ENCODE results near the gene MRPS5.

MRPS5 gene

GRCh38 chr2:95041824-95042442, 79.7 kb downstream of the MRPS5 start:
- no peak for TF ChIP-seq CTCF (conservative IDR thresholded peaks at IDR 0.05; ENCODE audit: low read length)
- TF ChIP-seq EZH2phosphoT487 (IDR thresholded peaks at IDR 0.05; ENCODE audit: borderline replicate concordance) = no peak

GRCh38 chr2:95041060-95041823, 80.4 kb downstream of the MRPS5 start:
- no peaks in the 10 kb centered on the region for H3K36me3 ChIP-seq (ENCODE audit: insufficient read depth, low read length)

More at GRCh38 chr2:95041824-95042442, 79.7 kb downstream of the MRPS5 start:
- H3K4me3 ChIP-seq (ENCODE audit: low read length, poor library complexity, severe bottlenecking) = no peak overlapping the region
- H3K4me1 ChIP-seq (ENCODE audit: insufficient read depth, low read length, poor library complexity, severe bottlenecking) = no peaks in the 10 kb centered on the region
- H3F3A ChIP-seq (ENCODE audit: low read depth) = no peaks in the 10 kb centered on the region
- H3K9me3 ChIP-seq (ENCODE audit: insufficient read depth, low read depth, low read length) = no peaks in the 10 kb centered on the region
- no peak overlapping the region for H3K4me2 ChIP-seq (ENCODE audit: low read depth, low read length, poor library complexity, severe bottlenecking)
- no peaks in the 10 kb centered on the region for H3K79me2 ChIP-seq (ENCODE audit: insufficient read depth, low read length)
- H3K9ac ChIP-seq (ENCODE audit: low read depth, low read length, poor library complexity, severe bottlenecking) = no peak overlapping the region
- H4K20me1 ChIP-seq (ENCODE audit: insufficient read depth, low read length, poor library complexity, severe bottlenecking) = no peaks in the 10 kb centered on the region
- H2AFZ ChIP-seq (ENCODE audit: low read length) = no peak overlapping the region
- H3K9me2 ChIP-seq (replicated peaks; ENCODE audit: low read depth, low read length) = no peaks in the 10 kb centered on the region
- no peaks in the 10 kb centered on the region for H3K27me3 ChIP-seq (ENCODE audit: insufficient read depth, low read length, poor library complexity, severe bottlenecking)
- no peaks in the 10 kb centered on the region for H3K36me3 ChIP-seq (ENCODE audit: insufficient read depth, low read length)

GRCh38 chr2:95040426-95040825, 81.2 kb downstream of the MRPS5 start:
- TF ChIP-seq CTCF (conservative IDR thresholded peaks at IDR 0.05; ENCODE audit: low read length) (no peak), EZH2phosphoT487 (IDR thresholded peaks at IDR 0.05; ENCODE audit: borderline replicate concordance) (no peak)
- H3K9me2 ChIP-seq (replicated peaks; ENCODE audit: low read depth, low read length) = no peaks in the 10 kb centered on the region
- H2AFZ ChIP-seq (ENCODE audit: low read length) = no peak overlapping the region
- no peaks in the 10 kb centered on the region for H3K79me2 ChIP-seq (ENCODE audit: insufficient read depth, low read length)
- H3F3A ChIP-seq (ENCODE audit: low read depth) = no peaks in the 10 kb centered on the region
- H3K27me3 ChIP-seq (ENCODE audit: insufficient read depth, low read length, poor library complexity, severe bottlenecking) = no peaks in the 10 kb centered on the region
- no peak overlapping the region for H3K9ac ChIP-seq (ENCODE audit: low read depth, low read length, poor library complexity, severe bottlenecking)
- H3K36me3 ChIP-seq (ENCODE audit: insufficient read depth, low read length) = no peaks in the 10 kb centered on the region
- H3K4me2 ChIP-seq (ENCODE audit: low read depth, low read length, poor library complexity, severe bottlenecking) = no peak overlapping the region
- no peaks in the 10 kb centered on the region for H3K9me3 ChIP-seq (ENCODE audit: insufficient read depth, low read depth, low read length)
- no peaks in the 10 kb centered on the region for H3K4me1 ChIP-seq (ENCODE audit: insufficient read depth, low read length, poor library complexity, severe bottlenecking)
- no peaks in the 10 kb centered on the region for H4K20me1 ChIP-seq (ENCODE audit: insufficient read depth, low read length, poor library complexity, severe bottlenecking)
- no peak overlapping the region for H3K4me3 ChIP-seq (ENCODE audit: low read length, poor library complexity, severe bottlenecking)

More at GRCh38 chr2:95041060-95041823, 80.4 kb downstream of the MRPS5 start:
- no peak overlapping the region for H3K9ac ChIP-seq (ENCODE audit: low read depth, low read length, poor library complexity, severe bottlenecking)
- no peaks in the 10 kb centered on the region for H3F3A ChIP-seq (ENCODE audit: low read depth)
- no peak overlapping the region for H3K4me3 ChIP-seq (ENCODE audit: low read length, poor library complexity, severe bottlenecking)
- no peaks in the 10 kb centered on the region for H4K20me1 ChIP-seq (ENCODE audit: insufficient read depth, low read length, poor library complexity, severe bottlenecking)
- H3K4me1 ChIP-seq (ENCODE audit: insufficient read depth, low read length, poor library complexity, severe bottlenecking) = no peaks in the 10 kb centered on the region
- no peaks in the 10 kb centered on the region for H3K9me3 ChIP-seq (ENCODE audit: insufficient read depth, low read depth, low read length)
- no peak overlapping the region for H3K4me2 ChIP-seq (ENCODE audit: low read depth, low read length, poor library complexity, severe bottlenecking)
- TF ChIP-seq EZH2phosphoT487 (IDR thresholded peaks at IDR 0.05; ENCODE audit: borderline replicate concordance) (no peak), CTCF (conservative IDR thresholded peaks at IDR 0.05; ENCODE audit: low read length) (no peak)
- no peaks in the 10 kb centered on the region for H3K79me2 ChIP-seq (ENCODE audit: insufficient read depth, low read length)
- no peaks in the 10 kb centered on the region for H3K9me2 ChIP-seq (replicated peaks; ENCODE audit: low read depth, low read length)
- no peaks in the 10 kb centered on the region for H3K27me3 ChIP-seq (ENCODE audit: insufficient read depth, low read length, poor library complexity, severe bottlenecking)
- no peak overlapping the region for H2AFZ ChIP-seq (ENCODE audit: low read length)
